Activated CD8-positive, alpha-beta memory T cell treated with anti-CD3 and anti-CD28 coated beads, Interleukin-2, amount 50 U/mL, for 1 hour (primary cell): Measurements from ENCODE around the gene DNAJB14.

Experiments used
- DNase-seq: peaks from one replicate; pipeline ENCODE4 v3.0.0-alpha.2; 2020; ENCODE audit errors: extremely low read depth

Gene DNAJB14

DNA sequence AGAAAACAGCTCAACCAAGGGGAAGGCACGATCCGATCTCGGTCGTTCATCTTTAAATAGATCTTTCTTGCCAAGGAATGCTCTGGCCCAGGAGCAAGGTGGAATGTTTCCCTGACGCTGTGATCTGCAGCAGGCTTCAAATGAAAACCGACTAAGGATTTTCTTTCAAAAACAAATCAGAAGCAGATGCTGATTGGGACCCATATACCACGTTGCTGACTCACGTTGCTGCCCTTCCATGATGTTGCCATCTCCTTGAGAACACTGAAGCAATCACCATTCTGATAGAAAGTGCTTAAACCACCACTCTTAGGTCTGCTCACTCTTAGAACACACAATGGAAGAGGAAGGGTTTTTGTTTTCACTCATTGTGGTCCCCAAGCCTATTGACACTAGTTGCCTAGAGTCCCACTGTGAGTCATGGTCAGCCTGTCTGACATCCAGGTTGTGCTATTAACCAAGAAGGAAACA lies 78.3 kb downstream of the DNAJB14 start:
- no peak for DNase-seq

DNA sequence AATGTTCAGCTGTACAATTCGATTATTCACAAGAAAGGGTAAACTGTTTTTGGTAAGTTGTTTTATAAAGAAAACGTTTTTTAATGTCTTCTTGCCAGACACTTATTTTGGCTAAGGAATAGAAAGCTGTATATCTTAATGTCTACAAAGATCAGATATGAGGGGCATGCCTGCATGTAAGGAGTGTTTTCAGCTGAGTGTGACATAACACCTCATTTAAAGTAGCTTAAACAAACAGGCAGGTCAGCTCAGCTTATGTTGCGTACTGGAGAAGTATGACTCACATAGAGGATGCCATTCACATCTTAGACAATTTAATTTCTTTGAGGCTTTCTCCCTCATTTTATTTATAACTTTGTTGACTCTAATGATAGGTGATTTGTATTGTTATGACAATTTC lies 82.6 kb downstream of the DNAJB14 start:
- no peak for DNase-seq

DNA sequence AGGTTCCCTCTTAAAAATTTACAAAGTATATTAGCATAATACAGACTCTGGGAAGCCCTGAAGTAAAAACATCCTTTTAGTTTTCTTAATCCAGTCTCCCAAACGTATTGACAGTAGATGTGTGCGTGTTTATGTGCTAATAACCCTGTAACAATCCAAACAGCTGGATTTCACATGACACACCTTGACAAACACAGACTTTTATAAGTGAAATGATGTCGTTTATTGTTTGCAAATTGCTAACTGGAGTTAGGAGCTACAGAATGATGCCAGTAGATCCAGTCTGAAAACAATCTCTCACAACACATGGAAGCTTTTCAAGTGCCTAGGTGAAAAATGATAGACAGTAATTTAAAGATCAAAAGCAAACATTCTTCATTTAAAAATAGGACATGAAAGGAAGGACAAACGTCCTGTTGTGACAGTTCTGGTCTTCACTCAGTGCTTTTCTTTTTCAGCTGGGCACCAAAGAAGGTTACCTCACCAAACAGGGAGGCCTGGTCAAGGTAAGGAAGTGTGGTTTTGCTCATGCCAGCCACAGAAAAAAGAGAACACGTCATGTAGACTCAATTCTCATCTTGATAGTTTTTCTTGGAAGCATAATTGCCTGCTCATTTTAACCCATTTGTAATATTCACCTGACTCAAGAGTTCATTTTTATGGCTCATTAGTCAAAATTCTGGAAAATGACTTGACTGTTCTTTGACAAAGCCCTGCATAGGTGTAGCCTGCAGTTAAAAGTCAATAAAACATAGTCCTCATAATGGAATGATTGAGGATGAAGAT lies 85.1 kb downstream of the DNAJB14 start:
- no peak for DNase-seq

DNA sequence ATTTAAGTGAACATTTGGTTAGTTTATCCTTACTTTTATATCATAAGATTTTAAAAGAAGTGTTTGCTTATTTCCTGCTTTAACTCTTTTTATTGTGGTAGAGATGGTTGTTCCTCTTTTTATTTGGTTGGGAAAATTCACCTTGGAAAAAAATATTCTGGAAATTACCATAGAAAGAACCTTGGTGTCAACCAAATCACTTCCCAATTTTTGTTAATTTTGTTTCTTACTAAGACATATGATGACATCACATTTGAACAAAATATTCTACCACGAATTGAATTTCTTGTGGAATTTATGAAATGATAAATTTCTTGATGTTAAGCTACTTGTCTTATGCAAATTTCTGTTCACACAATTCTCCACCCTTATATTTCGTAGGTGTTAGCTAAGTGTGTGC lies 85.9 kb downstream of the DNAJB14 start:
- DNase-seq: no peak

DNA sequence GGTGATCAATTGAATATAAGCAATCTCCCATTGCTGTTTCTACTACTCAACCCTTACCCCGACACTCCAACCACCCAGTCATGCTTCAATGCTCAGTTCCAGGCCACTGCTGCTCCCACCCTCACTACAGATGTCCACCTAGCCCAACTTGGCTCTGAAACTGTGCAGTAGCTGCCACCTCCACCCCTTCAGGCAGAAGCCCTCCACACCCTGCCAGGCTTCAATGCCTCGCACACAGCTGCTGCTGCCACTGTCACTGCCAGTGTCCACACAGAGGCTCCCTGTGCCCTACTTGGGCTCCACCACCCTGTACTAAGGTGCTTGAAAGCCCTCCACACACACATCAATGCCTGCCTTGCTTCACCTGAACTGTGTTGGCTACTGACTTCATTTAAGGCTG lies 86.8 kb downstream of the DNAJB14 start:
- no peak for DNase-seq

DNA sequence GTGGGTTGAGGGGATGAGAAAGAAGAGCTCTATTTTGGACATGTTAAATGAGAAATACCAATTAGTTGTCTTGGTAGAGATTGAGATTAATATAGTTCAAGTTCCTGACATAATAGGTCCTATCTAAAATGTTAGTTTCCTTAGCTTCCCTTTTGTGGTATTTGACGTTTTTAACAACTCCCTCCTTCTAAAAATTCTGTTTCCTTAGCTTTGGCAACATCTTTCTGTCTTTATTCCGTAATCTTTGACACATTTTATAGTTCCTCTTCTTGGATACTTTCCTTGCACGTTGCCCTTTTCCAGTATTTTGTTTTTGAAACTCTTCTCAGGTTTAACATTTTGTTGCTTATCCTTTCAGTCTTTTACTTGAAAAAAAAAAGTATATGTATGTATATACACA lies 89.1 kb downstream of the DNAJB14 start:
- DNase-seq: no peak

DNA sequence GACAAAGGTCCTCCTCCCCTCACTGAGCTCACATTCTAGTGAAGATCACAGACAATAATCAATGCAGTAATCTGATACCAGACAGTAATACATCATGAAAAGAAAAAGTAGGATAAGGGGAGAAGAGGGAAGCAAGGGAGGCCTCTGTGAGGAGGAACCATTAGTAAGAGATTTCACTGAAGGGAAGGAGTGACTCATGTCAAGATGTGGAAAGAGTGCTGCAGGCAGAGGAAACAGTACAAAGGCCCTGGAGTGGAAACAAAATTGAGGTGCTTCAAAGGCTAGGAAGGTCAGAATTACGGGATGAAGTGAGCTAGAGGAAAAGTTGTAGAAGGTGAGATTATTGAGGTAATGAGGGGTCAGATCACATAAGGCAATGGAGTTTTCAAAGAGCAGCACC lies 90.3 kb downstream of the DNAJB14 start:
- DNase-seq: no peak

DNA sequence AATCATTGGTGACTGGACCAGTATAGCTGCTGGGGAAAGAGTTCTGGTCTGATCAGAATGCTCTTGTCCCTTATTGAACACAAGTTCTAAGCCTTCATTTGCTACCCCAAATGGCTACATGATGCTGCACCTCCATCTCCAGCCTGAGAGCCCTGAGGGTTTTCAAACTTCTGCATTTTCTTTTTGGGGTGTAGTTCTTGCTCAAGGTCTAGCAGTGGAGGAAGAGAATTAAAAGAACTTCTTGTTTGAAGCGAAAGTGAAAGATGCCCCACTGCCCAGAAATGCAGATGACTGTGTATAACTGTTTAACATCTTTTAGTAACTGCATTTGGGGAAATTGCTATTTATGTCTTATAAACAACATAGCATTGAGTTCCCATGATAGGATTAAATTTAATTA lies 90.7 kb downstream of the DNAJB14 start:
- no peak for DNase-seq

DNA sequence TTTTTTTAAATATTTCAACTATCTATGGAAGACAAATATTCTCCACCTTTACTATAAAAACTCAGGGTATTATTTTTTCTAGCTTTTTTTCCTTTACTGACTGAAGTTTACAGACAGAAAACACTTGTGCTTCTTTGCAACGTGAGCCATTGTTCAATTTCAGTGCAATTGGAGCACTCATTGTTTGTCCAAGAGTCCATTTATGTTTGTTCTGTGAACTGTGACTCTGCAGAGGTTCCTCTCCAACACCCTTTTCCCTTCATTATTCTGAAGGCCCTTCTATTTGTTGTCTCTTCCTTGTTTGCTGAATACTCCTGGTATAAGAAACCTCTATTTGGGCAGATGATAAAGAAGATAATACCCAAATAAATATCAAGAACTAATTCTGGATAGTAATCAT lies 92.4 kb downstream of the DNAJB14 start:
- no peak for DNase-seq

DNA sequence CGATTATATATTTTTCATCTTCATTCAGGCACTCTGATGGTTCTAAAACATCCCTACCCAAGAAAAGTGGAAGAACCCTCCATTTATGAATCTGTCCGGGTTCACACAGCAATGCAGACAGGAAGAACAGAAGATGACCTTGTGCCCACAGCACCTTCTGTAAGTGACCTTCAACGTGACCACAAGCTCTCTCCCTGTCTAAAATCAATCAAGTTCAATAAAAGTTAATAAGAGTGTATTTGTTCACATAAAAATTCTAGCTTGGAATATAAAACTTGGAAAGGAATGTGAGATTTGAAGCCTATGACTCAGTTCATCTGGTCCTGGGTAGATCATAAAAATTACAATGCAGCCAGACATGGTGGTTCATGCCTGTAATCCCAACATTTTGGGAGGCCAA lies 93.2 kb downstream of the DNAJB14 start:
- DNase-seq: no peak

DNA sequence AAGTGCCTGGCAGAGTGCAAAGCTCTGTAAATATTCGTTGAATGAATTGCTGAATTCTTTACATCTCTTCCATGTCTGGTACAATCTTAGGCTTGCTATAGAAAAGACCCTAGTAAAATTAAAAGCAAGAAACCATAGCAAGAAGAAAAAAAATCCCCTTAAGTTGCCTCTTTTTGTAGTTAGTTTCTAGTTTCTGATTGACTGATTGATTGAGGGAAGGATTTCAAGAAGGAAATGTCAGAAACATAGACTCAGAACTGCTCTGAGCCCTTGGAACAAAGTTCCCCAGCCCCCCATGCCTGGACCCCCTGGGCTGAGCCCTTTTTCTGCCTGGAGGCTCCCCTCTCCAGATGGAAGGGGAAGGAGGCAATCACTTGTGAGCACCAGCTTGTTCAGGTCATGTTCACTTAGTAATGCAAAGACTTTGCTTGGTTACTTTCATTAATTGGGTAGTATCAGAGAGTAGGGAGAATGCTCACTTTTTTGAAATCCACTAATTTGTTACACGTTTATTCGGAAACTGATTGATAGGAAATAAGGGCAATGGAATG lies 94.1 kb downstream of the DNAJB14 start:
- no peak for DNase-seq

DNA sequence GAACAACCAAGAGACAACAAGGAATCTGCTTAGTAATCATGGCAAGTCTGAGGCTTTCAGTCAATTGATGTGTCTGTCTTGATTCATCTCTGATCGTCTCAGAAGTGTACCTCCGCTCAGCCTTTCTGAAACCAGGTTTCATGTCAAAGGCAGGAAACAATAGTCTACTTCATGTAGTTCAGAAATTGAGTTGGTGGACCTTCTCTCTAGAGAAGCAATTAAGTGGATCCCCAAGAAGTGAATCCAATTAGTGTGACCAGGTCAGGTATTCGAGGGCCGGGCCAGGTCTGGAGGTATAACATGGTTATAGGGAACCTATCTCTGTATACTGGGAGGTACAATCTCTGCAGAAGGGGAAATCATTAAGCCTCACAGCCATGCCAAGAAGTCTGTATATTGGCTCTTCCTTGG lies 97.8 kb downstream of the DNAJB14 start:
- DNase-seq: no peak

DNA sequence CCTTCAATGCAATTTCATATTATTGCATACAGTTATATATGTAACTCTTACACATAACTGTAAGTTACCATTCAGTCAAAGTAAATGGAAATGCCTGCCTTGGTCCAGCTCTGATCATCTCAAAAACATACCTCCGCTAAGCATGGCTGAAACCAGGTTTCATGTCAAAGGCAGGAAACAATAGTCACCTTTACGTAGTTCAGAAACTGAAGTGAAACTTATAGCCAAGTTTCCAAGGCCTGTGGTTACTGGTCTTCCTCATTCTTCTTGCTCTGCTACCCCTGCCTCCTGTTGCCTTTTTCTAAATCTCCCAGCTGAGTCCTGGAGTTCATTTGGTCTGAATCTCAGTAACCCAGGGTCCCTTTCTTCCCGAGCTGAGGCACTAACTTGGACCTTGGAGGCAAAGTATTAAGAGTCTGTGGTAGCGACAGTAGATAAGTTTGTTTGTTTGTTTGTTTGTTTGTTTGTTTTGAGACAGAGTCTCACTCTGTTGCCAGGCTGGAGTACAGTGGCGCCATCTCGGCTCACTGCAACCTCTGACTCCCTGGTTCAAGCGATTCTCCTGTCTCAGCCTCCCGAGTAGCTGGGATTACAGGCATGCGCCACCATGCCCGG lies 98.9 kb downstream of the DNAJB14 start:
- no peak for DNase-seq

DNA sequence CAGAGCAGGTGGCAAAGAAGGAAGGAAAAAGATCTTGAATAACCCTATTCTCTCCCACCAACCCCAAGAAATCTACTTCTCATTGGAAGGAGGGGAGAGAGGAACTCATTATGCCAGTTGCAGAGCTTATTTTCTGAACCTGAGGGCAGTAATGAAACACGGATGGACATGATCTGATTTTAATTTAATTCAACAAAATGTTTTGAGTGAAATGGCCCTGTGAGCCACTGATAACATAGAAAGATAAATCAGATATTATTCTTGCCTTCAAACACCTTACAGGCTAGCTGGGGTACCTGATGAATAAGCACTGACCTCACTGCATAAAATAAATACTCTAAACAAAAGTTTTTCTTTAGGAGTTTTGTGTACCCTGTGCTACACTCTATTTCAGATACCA lies 99.5 kb downstream of the DNAJB14 start:
- DNase-seq: no peak
